HuH-7 (cell line): ENCODE data around the gene HDAC9.

Experiments
- DNase-seq: peaks from one replicate; pipeline ENCODE4 v3.0.0; 2011; ENCODE audit warnings: low spot score

Gene HDAC9

GRCh38 chr7:18663321-18663720 lies 167.8 kb downstream of the HDAC9 start:
- DNase-seq: no peak

GRCh38 chr7:18666107-18666728 lies 170.7 kb downstream of the HDAC9 start:
- DNase-seq: peak; percentile 53

GRCh38 chr7:18667466-18667865 lies 171.9 kb downstream of the HDAC9 start:
- no peak for DNase-seq

GRCh38 chr7:18671176-18671575 lies 175.6 kb downstream of the HDAC9 start:
- DNase-seq: no peak

GRCh38 chr7:18675579-18675978 lies 180.0 kb downstream of the HDAC9 start:
- DNase-seq: no peak

- DNase-seq: no peak
Observed at GRCh38 chr7:18679261-18679660, 183.7 kb downstream of the HDAC9 start.

- DNase-seq: no peak
Observed at GRCh38 chr7:18680576-18680975, 185.0 kb downstream of the HDAC9 start.

GRCh38 chr7:18684916-18685315 lies 189.4 kb downstream of the HDAC9 start:
- no peak for DNase-seq

GRCh38 chr7:18685971-18686370 lies 190.4 kb downstream of the HDAC9 start:
- DNase-seq: no peak

- no peak for DNase-seq
Observed at GRCh38 chr7:18689551-18689950, 194.0 kb downstream of the HDAC9 start.

- DNase-seq: peak; percentile 12
Observed at GRCh38 chr7:18693406-18693805, 197.9 kb downstream of the HDAC9 start.

GRCh38 chr7:18693816-18694215 lies 198.3 kb downstream of the HDAC9 start:
- no peak for DNase-seq

- DNase-seq: no peak
Observed at GRCh38 chr7:18694484-18694883, 198.9 kb downstream of the HDAC9 start.

GRCh38 chr7:18694911-18695310 lies 199.4 kb downstream of the HDAC9 start:
- no peak for DNase-seq

- DNase-seq: no peak
Observed at GRCh38 chr7:18698258-18698734, 202.7 kb downstream of the HDAC9 start.

- DNase-seq: peak; percentile 7
Observed at GRCh38 chr7:18700147-18700546, 204.6 kb downstream of the HDAC9 start.

GRCh38 chr7:18702071-18702829 lies 206.7 kb downstream of the HDAC9 start:
- no peak for DNase-seq

- DNase-seq: no peak
Observed at GRCh38 chr7:18703685-18704084, 208.1 kb downstream of the HDAC9 start.

GRCh38 chr7:18706670-18707069 lies 211.1 kb downstream of the HDAC9 start:
- no peak for DNase-seq

GRCh38 chr7:18708204-18708603 lies 212.7 kb downstream of the HDAC9 start:
- DNase-seq: no peak

GRCh38 chr7:18715988-18716387 lies 220.4 kb downstream of the HDAC9 start:
- DNase-seq: no peak

GRCh38 chr7:18721429-18721828 lies 225.9 kb downstream of the HDAC9 start:
- DNase-seq: no peak

GRCh38 chr7:18724318-18724717 lies 228.8 kb downstream of the HDAC9 start:
- no peak for DNase-seq
